ENCODE results near the gene RSPH9. TPM values are rescaled to one million over a fixed set of nuclear protein-coding genes. Genes with fewer than 3 reads are reported as not detected.

Gene RSPH9
- total and polyA plus RNA-seq, 5 donors from 2014 or later, result 0.15 to 1.4 (median 0.91) TPM

DNA sequence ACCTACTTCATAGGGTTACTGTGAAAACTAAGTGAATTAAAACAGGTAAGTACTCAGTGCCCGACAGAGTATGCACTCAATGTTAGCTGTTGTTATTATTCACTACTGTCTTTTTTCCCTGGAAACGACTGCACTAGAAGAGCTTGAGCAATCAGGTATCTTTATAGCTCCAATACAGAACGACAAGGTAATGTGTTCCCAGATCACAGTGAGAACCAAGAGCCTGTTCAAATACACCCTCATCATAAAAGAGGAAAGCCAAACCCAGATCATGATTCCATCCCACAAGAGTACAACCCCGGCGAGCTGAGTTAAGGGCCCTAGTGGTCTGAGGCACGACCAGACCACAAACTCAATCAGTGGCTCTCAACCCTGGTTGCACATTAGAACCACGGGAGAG is 32.9 kb downstream of the RSPH9 start:
- Mint-ChIP-seq H3K27me3 (no peaks in the 10 kb centered on the region), H3K4me3 (no peak overlapping the region), H3K9me3 (no peaks in the 10 kb centered on the region), H3K27ac (peak overlapping the region in 1 of 3 donors; percentile 59), H3K4me1 (peaks cover 0 to 17% (median 10%) of the 10 kb centered on the region in 4 donors), H3K36me3 (peaks cover 28% of the 10 kb centered on the region)
- peaks cover 85% of the 10 kb centered on the region for H3K36me3 ChIP-seq (ENCODE audit: control insufficient read depth, insufficient read depth, low read length)
- H3K4me3 ChIP-seq (ENCODE audit: low read depth, low read length), result no peak overlapping the region
- DNase-seq, result no peak
- no peak for ATAC-seq (ENCODE audit: low read depth in 2 of 2)
- H3K27me3 ChIP-seq (ENCODE audit: control insufficient read depth, insufficient read depth, low read length), result no peaks in the 10 kb centered on the region
- no peak overlapping the region for H3K27ac ChIP-seq (ENCODE audit: insufficient read depth, low read length, poor library complexity, severe bottlenecking)
- no peaks in the 10 kb centered on the region for H3K4me1 ChIP-seq (ENCODE audit: control insufficient read depth, insufficient read depth, low read length, poor library complexity, severe bottlenecking)
- H3K9me3 ChIP-seq (ENCODE audit: control insufficient read depth in 2 of 2, low read length in 2 of 2), result no peaks in the 10 kb centered on the region

DNA sequence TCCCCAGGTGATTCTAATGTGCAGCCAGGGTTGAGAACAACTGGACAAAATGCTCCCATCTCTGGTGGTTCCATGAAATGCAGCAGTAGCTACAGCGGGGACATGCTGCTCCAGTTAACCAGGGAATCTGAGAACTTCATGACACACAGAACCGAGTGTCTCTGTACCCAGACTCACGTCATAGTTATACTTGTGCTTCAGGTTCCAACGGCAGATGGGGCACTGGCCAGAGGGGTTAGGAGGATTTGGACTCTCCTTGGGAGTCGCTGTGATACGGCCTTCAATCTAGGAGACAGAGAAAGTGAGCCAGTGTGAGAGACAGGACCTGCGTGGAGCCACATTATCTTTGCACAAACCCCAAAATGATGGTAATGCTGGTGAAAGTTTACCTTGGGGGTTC is 33.5 kb downstream of the RSPH9 start:
- Mint-ChIP-seq H3K27ac (no peak overlapping the region), H3K4me1 (peaks cover 5 to 22% (median 16%) of the 10 kb centered on the region in 4 donors), H3K27me3 (no peaks in the 10 kb centered on the region), H3K4me3 (no peak overlapping the region), H3K36me3 (peaks cover 31% of the 10 kb centered on the region), H3K9me3 (no peaks in the 10 kb centered on the region)
- Histone ChIP-seq H3K27me3 (ENCODE audit: control insufficient read depth, insufficient read depth, low read length) (no peaks in the 10 kb centered on the region), H3K27ac (ENCODE audit: insufficient read depth, low read length, poor library complexity, severe bottlenecking) (no peak overlapping the region), H3K4me3 (ENCODE audit: low read depth, low read length) (no peak overlapping the region), H3K4me1 (ENCODE audit: control insufficient read depth, insufficient read depth, low read length, poor library complexity, severe bottlenecking) (no peaks in the 10 kb centered on the region), H3K36me3 (ENCODE audit: control insufficient read depth, insufficient read depth, low read length) (peaks cover 82% of the 10 kb centered on the region), H3K9me3 (ENCODE audit: control insufficient read depth in 2 of 2, low read length in 2 of 2) (no peaks in the 10 kb centered on the region)
- no peak for ATAC-seq (ENCODE audit: low read depth in 2 of 2)
- no peak for DNase-seq

DNA sequence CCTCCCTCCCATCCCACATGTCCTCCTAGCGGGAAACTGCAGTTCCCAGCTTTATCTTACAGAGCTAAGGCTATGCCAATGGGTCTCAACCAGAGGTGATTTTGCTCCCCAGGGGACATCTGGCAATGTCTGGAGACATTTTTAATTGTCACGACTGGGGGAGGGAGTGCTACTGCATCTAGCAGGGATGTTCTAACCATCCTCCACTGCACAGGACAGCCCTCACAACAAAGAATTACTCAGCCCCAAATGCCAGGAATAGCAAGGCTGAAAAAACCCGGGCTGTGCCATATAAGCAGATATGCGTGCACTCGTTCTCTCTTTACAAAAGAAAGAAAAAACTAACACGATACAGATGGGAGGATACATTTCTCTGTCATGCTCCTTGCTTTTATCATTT is 34.2 kb downstream of the RSPH9 start:
- Histone ChIP-seq H3K9me3 (ENCODE audit: control insufficient read depth in 2 of 2, low read length in 2 of 2) (no peaks in the 10 kb centered on the region), H3K4me1 (ENCODE audit: control insufficient read depth, insufficient read depth, low read length, poor library complexity, severe bottlenecking) (no peaks in the 10 kb centered on the region), H3K4me3 (ENCODE audit: low read depth, low read length) (no peak overlapping the region), H3K36me3 (ENCODE audit: control insufficient read depth, insufficient read depth, low read length) (peaks cover 79% of the 10 kb centered on the region), H3K27me3 (ENCODE audit: control insufficient read depth, insufficient read depth, low read length) (no peaks in the 10 kb centered on the region), H3K27ac (ENCODE audit: insufficient read depth, low read length, poor library complexity, severe bottlenecking) (no peak overlapping the region)
- Mint-ChIP-seq H3K27me3 (no peaks in the 10 kb centered on the region), H3K27ac (no peak overlapping the region), H3K9me3 (no peaks in the 10 kb centered on the region), H3K36me3 (peaks cover 36% of the 10 kb centered on the region), H3K4me3 (no peak overlapping the region), H3K4me1 (peaks cover 5 to 30% (median 22%) of the 10 kb centered on the region in 4 donors)
- DNase-seq, result no peak
- ATAC-seq (ENCODE audit: low read depth in 2 of 2), result no peak

DNA sequence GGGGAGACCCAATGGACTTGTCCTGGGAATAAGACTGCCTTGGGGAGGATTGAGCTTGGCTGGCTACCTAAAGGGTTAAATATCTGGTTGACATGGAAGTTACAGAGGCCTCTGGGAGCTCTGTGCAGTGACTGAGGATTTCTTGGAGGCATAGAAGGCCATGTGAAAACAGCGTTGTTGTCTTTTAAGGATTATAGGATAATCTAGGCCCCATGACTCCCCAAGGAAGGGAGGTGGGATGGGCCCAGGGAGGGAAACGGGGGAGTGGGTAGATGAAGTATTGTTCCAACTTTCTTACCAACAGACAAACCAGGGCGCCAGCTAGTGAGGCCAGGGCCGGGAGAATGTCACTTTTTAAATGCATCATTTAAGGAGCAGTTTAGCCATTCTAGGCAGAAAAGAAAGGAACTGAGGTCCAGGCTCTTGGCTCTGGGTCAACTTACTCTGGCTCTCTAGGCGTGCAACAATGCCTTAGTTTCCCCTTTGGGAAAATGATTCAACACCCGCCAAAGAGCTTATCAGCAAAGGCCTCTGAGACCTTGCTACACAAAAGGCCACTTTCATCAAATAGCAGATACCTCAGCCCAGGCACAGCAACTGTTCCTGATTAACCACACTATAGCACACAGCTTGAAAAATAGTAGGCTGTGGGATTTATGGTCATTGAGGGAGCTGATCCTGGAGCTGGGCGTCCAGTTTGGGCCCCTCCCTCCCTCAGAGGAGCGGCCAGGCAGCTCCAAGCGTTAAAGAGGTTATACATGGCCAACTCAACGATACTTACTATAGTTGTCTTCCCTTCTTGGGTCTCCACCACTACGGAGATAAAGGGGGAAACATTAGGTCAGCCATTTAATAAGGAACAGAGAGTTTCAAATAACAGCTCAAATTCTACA is 35.7 kb downstream of the RSPH9 start:
- no peak overlapping the region for H3K27ac ChIP-seq (ENCODE audit: insufficient read depth, low read length, poor library complexity, severe bottlenecking)
- Mint-ChIP-seq H3K36me3 (peaks cover 28% of the 10 kb centered on the region), H3K27ac (peak overlapping the region in 1 of 3 donors; percentile 58), H3K27me3 (no peaks in the 10 kb centered on the region), H3K9me3 (no peaks in the 10 kb centered on the region), H3K4me1 (peaks cover 11 to 45% (median 31%) of the 10 kb centered on the region in 4 donors), H3K4me3 (no peak overlapping the region)
- no peak for ATAC-seq (ENCODE audit: low read depth in 2 of 2)
- H3K27me3 ChIP-seq (ENCODE audit: control insufficient read depth, insufficient read depth, low read length), result no peaks in the 10 kb centered on the region
- H3K9me3 ChIP-seq (ENCODE audit: control insufficient read depth in 2 of 2, low read length in 2 of 2), result no peaks in the 10 kb centered on the region
- peaks cover 64% of the 10 kb centered on the region for H3K36me3 ChIP-seq (ENCODE audit: control insufficient read depth, insufficient read depth, low read length)
- H3K4me3 ChIP-seq (ENCODE audit: low read depth, low read length), result no peak overlapping the region
- H3K4me1 ChIP-seq (ENCODE audit: control insufficient read depth, insufficient read depth, low read length, poor library complexity, severe bottlenecking), result no peaks in the 10 kb centered on the region
- DNase-seq, result no peak

DNA sequence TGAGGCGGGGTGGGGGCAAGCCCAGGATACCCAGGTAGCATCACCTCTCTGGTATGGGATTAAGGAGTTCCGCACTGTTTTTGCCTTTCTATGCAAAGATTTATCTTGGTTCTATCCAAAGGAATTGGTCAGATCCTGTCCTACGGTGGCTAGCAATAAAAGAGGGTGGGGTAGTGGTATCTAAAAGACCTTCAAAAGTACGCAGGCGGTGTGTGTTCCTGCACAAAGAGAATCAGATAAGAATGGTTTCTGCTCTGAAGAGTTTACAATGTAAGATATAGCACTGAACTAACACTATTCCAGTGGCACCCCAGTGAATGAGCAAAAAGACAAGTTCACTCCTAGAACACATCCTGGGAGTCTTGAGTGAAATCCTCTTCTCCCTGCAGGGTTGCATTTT is 36.5 kb downstream of the RSPH9 start:
- Mint-ChIP-seq H3K36me3 (peaks cover 23% of the 10 kb centered on the region), H3K9me3 (no peaks in the 10 kb centered on the region), H3K27ac (peak overlapping the region in 1 of 3 donors; percentile 52), H3K4me3 (no peak overlapping the region), H3K27me3 (no peaks in the 10 kb centered on the region), H3K4me1 (peaks cover 17 to 51% (median 35%) of the 10 kb centered on the region in 4 donors)
- Histone ChIP-seq H3K9me3 (ENCODE audit: control insufficient read depth in 2 of 2, low read length in 2 of 2) (no peaks in the 10 kb centered on the region), H3K27me3 (ENCODE audit: control insufficient read depth, insufficient read depth, low read length) (no peaks in the 10 kb centered on the region), H3K4me3 (ENCODE audit: low read depth, low read length) (no peak overlapping the region), H3K27ac (ENCODE audit: insufficient read depth, low read length, poor library complexity, severe bottlenecking) (no peak overlapping the region), H3K36me3 (ENCODE audit: control insufficient read depth, insufficient read depth, low read length) (peaks cover 58% of the 10 kb centered on the region), H3K4me1 (ENCODE audit: control insufficient read depth, insufficient read depth, low read length, poor library complexity, severe bottlenecking) (peaks cover 5% of the 10 kb centered on the region)
- ATAC-seq (ENCODE audit: low read depth in 2 of 2) (no peak), DNase-seq (no peak)

DNA sequence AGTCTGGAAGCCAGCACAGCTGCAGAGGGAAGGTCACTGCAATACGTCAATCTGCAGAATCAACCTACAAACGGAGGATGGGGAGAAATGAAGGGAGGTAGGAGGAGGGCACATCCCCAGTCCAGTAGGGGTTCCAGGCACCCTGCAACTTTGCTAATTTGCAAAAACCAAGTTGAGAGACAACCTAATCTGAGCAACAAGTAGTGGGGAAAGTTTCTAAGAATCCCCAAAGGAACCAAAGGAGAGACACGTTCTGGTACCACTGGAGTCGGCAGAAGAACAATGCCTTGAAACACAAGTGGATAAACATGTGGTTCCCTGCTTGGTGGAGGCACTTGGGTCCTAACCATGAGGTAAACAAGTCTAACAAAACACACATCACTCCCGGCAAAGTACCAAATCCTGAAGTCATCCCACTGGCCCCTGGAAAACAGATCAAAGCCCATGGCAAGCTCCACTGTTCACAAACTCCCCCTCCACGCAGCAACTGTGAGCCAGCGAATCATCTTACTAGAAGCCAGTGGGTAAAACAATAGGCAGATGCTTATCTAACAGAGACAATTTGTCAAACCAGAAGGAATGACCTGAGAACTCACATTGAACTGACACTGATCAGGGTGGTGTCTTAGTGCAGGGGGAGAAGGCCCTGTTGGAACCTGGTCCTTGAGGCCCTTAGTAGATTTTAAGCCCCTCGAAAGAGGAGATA is 38.0 kb downstream of the RSPH9 start:
- Mint-ChIP-seq H3K27me3 (peaks cover 3% of the 10 kb centered on the region), H3K36me3 (peaks cover 26% of the 10 kb centered on the region), H3K27ac (no peak overlapping the region), H3K4me3 (no peak overlapping the region), H3K4me1 (peaks cover 29 to 67% (median 41%) of the 10 kb centered on the region in 4 donors), H3K9me3 (no peaks in the 10 kb centered on the region)
- no peak for DNase-seq
- no peak for ATAC-seq (ENCODE audit: low read depth in 2 of 2)
- H3K9me3 ChIP-seq (ENCODE audit: control insufficient read depth in 2 of 2, low read length in 2 of 2), result no peaks in the 10 kb centered on the region
- peaks cover 15% of the 10 kb centered on the region for H3K4me1 ChIP-seq (ENCODE audit: control insufficient read depth, insufficient read depth, low read length, poor library complexity, severe bottlenecking)
- no peaks in the 10 kb centered on the region for H3K27me3 ChIP-seq (ENCODE audit: control insufficient read depth, insufficient read depth, low read length)
- H3K27ac ChIP-seq (ENCODE audit: insufficient read depth, low read length, poor library complexity, severe bottlenecking), result no peak overlapping the region
- peaks cover 42% of the 10 kb centered on the region for H3K36me3 ChIP-seq (ENCODE audit: control insufficient read depth, insufficient read depth, low read length)
- H3K4me3 ChIP-seq (ENCODE audit: low read depth, low read length), result no peak overlapping the region

DNA sequence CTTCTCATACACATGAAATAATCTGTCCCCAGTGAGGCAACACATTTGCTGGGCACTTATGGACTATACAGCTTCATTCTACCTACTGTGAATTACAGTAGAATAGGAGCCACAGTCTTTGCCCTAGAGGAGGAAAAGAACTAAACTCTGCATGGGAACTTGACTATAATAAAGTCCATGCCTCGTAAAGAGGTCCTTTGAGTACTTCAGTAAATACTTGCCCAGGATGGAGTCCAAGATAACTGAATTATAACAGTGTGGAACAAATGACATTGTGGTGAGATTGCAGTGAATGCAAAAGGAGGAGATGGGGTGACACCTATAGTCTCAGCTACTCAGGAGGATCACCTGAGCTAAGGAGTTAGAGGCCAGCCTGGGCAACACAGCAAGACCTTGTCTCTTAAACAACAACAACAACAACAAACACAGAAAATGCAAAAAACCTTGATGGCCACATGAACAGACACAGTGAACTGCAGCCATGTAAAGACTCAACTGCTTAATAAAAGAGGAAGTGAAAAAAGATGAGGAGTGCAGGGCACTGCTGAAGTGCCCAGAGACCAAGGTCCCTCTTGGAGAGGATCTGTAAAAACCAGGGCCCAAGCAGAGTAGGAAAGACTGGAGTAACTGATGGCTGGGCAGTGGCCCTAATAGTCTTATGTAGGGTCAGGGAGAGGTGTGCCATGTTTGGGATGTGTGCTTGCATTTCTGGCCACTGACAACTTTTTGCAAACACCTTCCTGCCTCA is 39.0 kb downstream of the RSPH9 start:
- Histone ChIP-seq H3K36me3 (ENCODE audit: control insufficient read depth, insufficient read depth, low read length) (peaks cover 32% of the 10 kb centered on the region), H3K4me1 (ENCODE audit: control insufficient read depth, insufficient read depth, low read length, poor library complexity, severe bottlenecking) (peaks cover 20% of the 10 kb centered on the region), H3K9me3 (ENCODE audit: control insufficient read depth in 2 of 2, low read length in 2 of 2) (no peaks in the 10 kb centered on the region), H3K27me3 (ENCODE audit: control insufficient read depth, insufficient read depth, low read length) (no peaks in the 10 kb centered on the region), H3K4me3 (ENCODE audit: low read depth, low read length) (no peak overlapping the region), H3K27ac (ENCODE audit: insufficient read depth, low read length, poor library complexity, severe bottlenecking) (no peak overlapping the region)
- Mint-ChIP-seq H3K27me3 (peaks cover 8% of the 10 kb centered on the region), H3K4me1 (peaks cover 36 to 72% (median 45%) of the 10 kb centered on the region in 4 donors), H3K36me3 (peaks cover 20% of the 10 kb centered on the region), H3K9me3 (no peaks in the 10 kb centered on the region), H3K27ac (no peak overlapping the region), H3K4me3 (peak overlapping the region in 2 of 4 donors; percentile 11 to 77)
- DNase-seq (no peak), ATAC-seq (ENCODE audit: low read depth in 2 of 2) (no peak)

All from CD4-positive, CD25-positive, alpha-beta regulatory T cell (primary cell).